ENCODE results near the gene FGF18. TPM values are rescaled to one million over a fixed set of nuclear protein-coding genes. Genes with fewer than 3 reads are reported as not detected.

The FGF18 gene
- total and polyA plus RNA-seq, 2 experiments from 2014 or later, result 1.00 to 7.2 TPM

- H3K4me1 ChIP-seq (ENCODE audit: insufficient read depth), result no peaks in the 10 kb centered on the region
- H3K27ac ChIP-seq, result no peak overlapping the region
- WGBS (ENCODE audit: low lambda C conversion rate, missing lambda C conversion rate), result 84% methylated on average over 11 of the region's 11 CpGs
- H3K4me3 ChIP-seq, result no peak overlapping the region
- H4K20me1 ChIP-seq (ENCODE audit: insufficient read depth, poor library complexity, severe bottlenecking), result no peaks in the 10 kb centered on the region
- no peaks in the 10 kb centered on the region for H3K27me3 ChIP-seq
- no peaks in the 10 kb centered on the region for H3K9me3 ChIP-seq (ENCODE audit: low read depth)
- no peak overlapping the region for H2AFZ ChIP-seq
- TF ChIP-seq EZH2phosphoT487 (IDR thresholded peaks at IDR 0.05; ENCODE audit: low read depth, severe bottlenecking, unreplicated experiment), result no peak
- no peak for TF ChIP-seq EZH2 (IDR thresholded peaks at IDR 0.05; ENCODE audit: borderline replicate concordance)
- TF ChIP-seq CTCF (IDR thresholded peaks at IDR 0.05; ENCODE audit: poor library complexity), result no peak
- no peak for DNase-seq (ENCODE audit: low spot score)
- H3K4me2 ChIP-seq, result no peak overlapping the region
- H3K79me2 ChIP-seq, result no peaks in the 10 kb centered on the region
- H3K9me2 ChIP-seq (replicated peaks; ENCODE audit: insufficient read depth), result no peaks in the 10 kb centered on the region
- H3K36me3 ChIP-seq (replicated peaks; ENCODE audit: insufficient read depth, low read depth), result no peaks in the 10 kb centered on the region
Measured at GRCh38 chr5:171462928-171463861, 43.7 kb downstream of the FGF18 start.

DNA sequence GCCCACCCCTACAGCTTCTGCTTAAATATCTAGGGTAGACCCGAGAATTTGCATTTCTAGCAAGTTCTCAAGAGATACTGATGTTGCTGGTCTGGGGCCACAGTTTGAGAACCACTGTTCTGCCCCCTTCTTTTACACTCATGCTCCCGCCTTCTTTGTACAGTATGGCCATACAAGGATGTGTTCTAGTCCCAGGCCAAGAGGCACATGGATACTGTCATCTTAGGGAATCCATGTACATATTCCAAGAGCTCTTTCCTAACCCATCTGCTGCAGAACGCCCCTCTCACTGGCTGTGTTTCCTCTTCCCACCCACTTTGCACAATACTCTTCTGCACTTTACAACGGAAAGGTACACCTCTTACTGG lies 44.4 kb downstream of the FGF18 start:
- no peaks in the 10 kb centered on the region for H3K27me3 ChIP-seq
- no peaks in the 10 kb centered on the region for H3K36me3 ChIP-seq (replicated peaks; ENCODE audit: insufficient read depth, low read depth)
- WGBS (ENCODE audit: low lambda C conversion rate, missing lambda C conversion rate), result 84% methylated on average over 4 of the region's 4 CpGs
- H3K4me2 ChIP-seq, result no peak overlapping the region
- H3K27ac ChIP-seq, result no peak overlapping the region
- no peaks in the 10 kb centered on the region for H3K4me1 ChIP-seq (ENCODE audit: insufficient read depth)
- DNase-seq (ENCODE audit: low spot score), result no peak
- H2AFZ ChIP-seq, result no peak overlapping the region
- no peak overlapping the region for H3K4me3 ChIP-seq
- H3K9me2 ChIP-seq (replicated peaks; ENCODE audit: insufficient read depth), result no peaks in the 10 kb centered on the region
- TF ChIP-seq EZH2 (IDR thresholded peaks at IDR 0.05; ENCODE audit: borderline replicate concordance) (no peak), CTCF (IDR thresholded peaks at IDR 0.05; ENCODE audit: poor library complexity) (no peak)
- H4K20me1 ChIP-seq (ENCODE audit: insufficient read depth, poor library complexity, severe bottlenecking), result no peaks in the 10 kb centered on the region
- H3K79me2 ChIP-seq, result no peaks in the 10 kb centered on the region
- no peaks in the 10 kb centered on the region for H3K9me3 ChIP-seq (ENCODE audit: low read depth)

DNA sequence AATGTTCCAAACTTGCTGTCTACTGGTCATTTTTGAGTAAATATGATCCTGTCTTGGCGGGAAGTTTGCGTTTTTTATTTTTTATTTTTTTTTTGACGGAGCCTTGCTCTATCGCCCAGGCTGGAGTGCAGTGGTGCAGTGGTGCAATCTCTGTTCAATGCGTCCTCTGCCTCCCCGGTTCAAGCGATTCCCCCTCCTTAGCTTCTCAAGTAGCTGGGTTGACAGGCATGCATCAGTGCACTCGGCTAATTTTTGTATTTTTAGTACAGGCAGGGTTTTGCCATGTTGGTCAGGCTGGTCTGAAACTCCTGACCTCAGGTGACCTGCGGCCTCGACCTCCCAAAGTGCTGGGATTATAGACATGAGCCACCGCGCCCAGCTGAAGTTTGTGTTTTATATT lies 45.4 kb downstream of the FGF18 start:
- no peaks in the 10 kb centered on the region for H3K4me1 ChIP-seq (ENCODE audit: insufficient read depth)
- no peak overlapping the region for H3K27ac ChIP-seq
- H3K9me2 ChIP-seq (replicated peaks; ENCODE audit: insufficient read depth), result no peaks in the 10 kb centered on the region
- no peaks in the 10 kb centered on the region for H3K79me2 ChIP-seq
- H3K27me3 ChIP-seq, result no peaks in the 10 kb centered on the region
- 91% methylated on average over 12 of the region's 12 CpGs for WGBS (ENCODE audit: low lambda C conversion rate, missing lambda C conversion rate)
- no peaks in the 10 kb centered on the region for H4K20me1 ChIP-seq (ENCODE audit: insufficient read depth, poor library complexity, severe bottlenecking)
- H3K4me3 ChIP-seq, result no peak overlapping the region
- TF ChIP-seq EZH2 (IDR thresholded peaks at IDR 0.05; ENCODE audit: borderline replicate concordance) (no peak), CTCF (IDR thresholded peaks at IDR 0.05; ENCODE audit: poor library complexity) (no peak), EZH2phosphoT487 (IDR thresholded peaks at IDR 0.05; ENCODE audit: low read depth, severe bottlenecking, unreplicated experiment) (no peak)
- no peaks in the 10 kb centered on the region for H3K36me3 ChIP-seq (replicated peaks; ENCODE audit: insufficient read depth, low read depth)
- H2AFZ ChIP-seq, result no peak overlapping the region
- no peaks in the 10 kb centered on the region for H3K9me3 ChIP-seq (ENCODE audit: low read depth)
- H3K4me2 ChIP-seq, result no peak overlapping the region
- DNase-seq (ENCODE audit: low spot score), result no peak

Measured in hepatocyte (in vitro differentiated cells).